ENCODE measurements around the gene C6orf89.

Gene C6orf89

DNA sequence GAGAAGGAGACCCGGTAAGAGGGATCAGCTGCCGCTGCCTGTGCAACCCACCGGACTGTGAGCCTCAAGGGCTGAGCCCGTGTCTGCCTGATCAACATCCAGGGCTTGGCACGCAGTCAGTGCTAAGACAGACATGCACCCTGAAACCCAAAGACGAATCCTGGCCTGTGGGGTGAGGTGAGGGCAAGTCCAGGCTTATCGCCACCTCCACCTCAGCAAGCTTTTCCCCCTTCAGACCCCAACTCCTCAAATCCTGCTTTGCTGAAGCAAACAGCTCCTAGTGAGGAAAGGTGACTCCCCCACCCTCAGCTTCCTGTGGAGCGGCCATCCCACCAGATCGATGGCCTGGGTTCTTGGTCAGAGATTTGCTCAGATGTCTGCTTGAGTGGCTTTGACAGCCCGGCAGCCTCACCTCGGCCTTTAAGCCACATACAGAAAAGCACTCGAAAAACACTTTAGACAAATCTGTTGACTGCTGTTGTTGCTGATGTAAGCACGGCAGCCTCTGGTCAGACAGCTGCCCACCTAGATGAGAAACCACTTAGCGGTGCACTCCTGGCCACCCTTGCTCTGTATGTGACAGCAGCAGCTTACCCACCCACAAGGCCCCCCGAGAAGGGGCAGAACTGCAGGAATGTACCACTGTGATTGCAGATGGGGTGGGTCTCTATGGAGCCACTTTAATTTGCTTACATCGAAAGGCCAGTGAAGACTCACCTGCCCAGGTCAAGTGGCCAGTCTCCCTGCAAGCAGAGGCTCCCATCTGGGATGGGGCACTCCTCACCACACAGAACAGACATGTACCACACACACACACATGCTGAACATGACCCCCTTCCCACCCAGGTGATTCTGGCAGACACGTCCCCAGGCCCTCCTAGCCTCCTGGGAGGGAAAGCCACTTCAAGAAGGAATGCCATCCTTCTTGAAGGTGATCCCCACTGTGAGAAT is 85.4 kb downstream of the C6orf89 start:
- no peak for DNase-seq

- no peak for DNase-seq
Measured at GRCh38 chr6:36971921-36972673, 86.3 kb downstream of the C6orf89 start.

GRCh38 chr6:36973190-36973589 is 87.4 kb downstream of the C6orf89 start:
- DNase-seq, result no peak

DNA sequence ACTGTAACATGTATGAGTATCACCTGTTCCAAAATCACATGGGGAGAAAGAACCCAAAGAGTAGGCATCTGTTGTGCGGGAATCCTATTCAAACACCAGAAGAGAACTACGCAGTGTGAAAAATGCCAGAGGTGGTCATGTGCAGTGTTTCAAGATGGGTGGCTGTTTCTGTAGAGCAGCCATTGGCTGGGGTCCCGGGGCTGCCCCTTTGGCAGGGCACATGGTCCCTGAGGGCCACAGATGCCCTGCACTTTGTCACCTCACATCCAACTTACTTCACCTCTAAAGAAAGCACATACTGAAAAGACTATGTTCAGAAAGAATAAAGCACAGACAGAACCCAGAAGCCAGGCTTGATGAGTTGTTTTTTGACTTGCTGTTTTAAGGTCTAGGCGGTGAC is 87.9 kb downstream of the C6orf89 start:
- DNase-seq, result no peak

GRCh38 chr6:36975231-36976006 is 89.7 kb downstream of the C6orf89 start:
- DNase-seq, result no peak

GRCh38 chr6:36976007-36976264 is 90.2 kb downstream of the C6orf89 start:
- DNase-seq, result no peak

DNA sequence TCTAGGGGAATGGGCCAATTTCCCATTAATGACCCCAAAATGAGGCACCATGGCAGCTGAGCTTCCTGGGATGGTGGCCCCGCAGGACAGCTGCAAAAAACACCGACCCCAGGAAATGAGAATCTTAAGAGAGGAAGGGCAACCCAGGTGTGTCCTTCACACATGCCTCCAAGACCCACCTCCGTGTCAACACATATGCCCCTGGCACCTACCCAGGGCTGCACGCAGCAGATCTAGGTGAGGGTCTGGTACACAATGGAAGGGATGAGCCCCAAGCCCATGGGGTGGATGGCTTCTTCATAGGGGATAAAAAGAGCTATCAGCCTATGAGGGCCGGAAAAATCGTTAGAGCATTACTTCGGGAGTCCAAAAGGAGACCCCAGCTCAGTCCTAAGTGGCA is 90.8 kb downstream of the C6orf89 start:
- DNase-seq, result no peak

GRCh38 chr6:36976931-36977330 is 91.2 kb downstream of the C6orf89 start:
- DNase-seq, result no peak

GRCh38 chr6:36977470-36977941 is 91.8 kb downstream of the C6orf89 start:
- DNase-seq, result peak in 1 of 2 experiments; percentile 36

All from NCI-H526 (cell line).